ENCODE measurements around the gene LSAMP. TPM values are rescaled to one million over a fixed set of nuclear protein-coding genes. Genes with fewer than 3 reads are reported as not detected.

The LSAMP gene
- total and polyA plus RNA-seq, 7 donors = 0.23 to 47.1 (median 22.9) TPM

- H3K4me1 ChIP-seq = no peaks in the 10 kb centered on the region
- no peak overlapping the region for H3K27ac ChIP-seq
- no peaks in the 10 kb centered on the region for H3K36me3 ChIP-seq
- no peaks in the 10 kb centered on the region for H3K27me3 ChIP-seq
- no peaks in the 10 kb centered on the region for H3K9me3 ChIP-seq
- DNase-seq = no peak
- intact Hi-C loops (cut with DNase I) = no loop called here
- no peak overlapping the region for H3K4me3 ChIP-seq
- no peak for TF ChIP-seq POLR2AphosphoS5 (IDR thresholded peaks at IDR 0.05)
- no peak for TF ChIP-seq EP300 (IDR thresholded peaks at IDR 0.05)
- no peak for TF ChIP-seq CTCF (IDR thresholded peaks at IDR 0.05)
- no peak for TF ChIP-seq POLR2A (IDR thresholded peaks at IDR 0.05)
- 13 to 17% methylated on average over 2 of the region's 2 CpGs for WGBS, 2 donors
These were observed 28.9 kb upstream of the LSAMP start for GRCh38 chr3:116474032-116474780.

GRCh38 chr3:116473602-116474001 lies 28.3 kb upstream of the LSAMP start:
- H3K4me3 ChIP-seq = no peak overlapping the region
- H3K27ac ChIP-seq = no peak overlapping the region
- TF ChIP-seq POLR2AphosphoS5 (IDR thresholded peaks at IDR 0.05) (no peak), POLR2A (IDR thresholded peaks at IDR 0.05) (no peak), EP300 (IDR thresholded peaks at IDR 0.05) (no peak), CTCF (IDR thresholded peaks at IDR 0.05) (no peak)
- H3K27me3 ChIP-seq = no peaks in the 10 kb centered on the region
- no peak for DNase-seq
- no peaks in the 10 kb centered on the region for H3K9me3 ChIP-seq
- H3K4me1 ChIP-seq = no peaks in the 10 kb centered on the region
- no peaks in the 10 kb centered on the region for H3K36me3 ChIP-seq
- intact Hi-C loops (cut with DNase I) = no loop called here

- H3K4me1 ChIP-seq = no peaks in the 10 kb centered on the region
- no peaks in the 10 kb centered on the region for H3K27me3 ChIP-seq
- no peaks in the 10 kb centered on the region for H3K36me3 ChIP-seq
- intact Hi-C loops (cut with DNase I) = no loop called here
- H3K27ac ChIP-seq = no peak overlapping the region
- WGBS, 2 donors = 80 to 85% methylated on average over 4 of the region's 4 CpGs
- no peaks in the 10 kb centered on the region for H3K9me3 ChIP-seq
- DNase-seq = no peak
- no peak for TF ChIP-seq EP300 (IDR thresholded peaks at IDR 0.05)
- no peak for TF ChIP-seq POLR2A (IDR thresholded peaks at IDR 0.05)
- no peak for TF ChIP-seq CTCF (IDR thresholded peaks at IDR 0.05)
- TF ChIP-seq POLR2AphosphoS5 (IDR thresholded peaks at IDR 0.05) = no peak
- no peak overlapping the region for H3K4me3 ChIP-seq
These were observed 25.4 kb upstream of the LSAMP start for GRCh38 chr3:116470605-116471197.

GRCh38 chr3:116469546-116469945 lies 24.3 kb upstream of the LSAMP start:
- H3K9me3 ChIP-seq = no peaks in the 10 kb centered on the region
- TF ChIP-seq CTCF (IDR thresholded peaks at IDR 0.05) (no peak), EP300 (IDR thresholded peaks at IDR 0.05) (no peak), POLR2A (IDR thresholded peaks at IDR 0.05) (no peak)
- H3K4me3 ChIP-seq = no peak overlapping the region
- no peak overlapping the region for H3K27ac ChIP-seq
- no peaks in the 10 kb centered on the region for H3K27me3 ChIP-seq
- intact Hi-C loops (cut with DNase I) = loop anchor here (10.0 kb wide), 1 partner anchor 635 kb away; no protein-coding TSS in a partner anchor
- no peaks in the 10 kb centered on the region for H3K4me1 ChIP-seq
- 67 to 80% methylated on average over 3 of the region's 3 CpGs for WGBS, 2 donors
- no peak for DNase-seq
- H3K36me3 ChIP-seq = no peaks in the 10 kb centered on the region

Data from sigmoid colon (tissue), 7 donors.